ENCODE measurements around the gene TP63. TPM values are rescaled to one million over a fixed set of nuclear protein-coding genes. Genes with fewer than 3 reads are reported as not detected.

TP63 gene
- total RNA-seq, 1 donor from 2014 or later, result 0.16 TPM

DNA sequence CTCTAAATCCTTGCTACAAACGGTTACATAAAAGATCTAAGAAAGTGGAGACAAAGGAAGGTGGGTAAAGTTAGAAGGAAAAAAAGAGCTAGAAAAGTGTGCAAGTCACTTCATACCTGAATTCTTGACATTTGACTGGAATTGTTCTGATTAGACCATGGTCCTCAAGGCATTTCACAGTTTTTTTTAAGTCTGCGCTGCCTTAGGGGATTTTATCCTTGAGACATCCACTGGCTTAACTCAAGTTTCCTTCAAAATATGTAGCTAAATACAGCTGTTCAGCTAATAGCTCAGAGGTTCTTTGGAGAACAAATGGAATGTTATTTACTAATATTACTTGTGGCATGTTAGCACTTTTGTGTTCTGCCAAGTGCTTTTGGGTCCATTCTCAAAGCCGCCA lies 236.9 kb downstream of the TP63 start:
- no peak for DNase-seq

DNA sequence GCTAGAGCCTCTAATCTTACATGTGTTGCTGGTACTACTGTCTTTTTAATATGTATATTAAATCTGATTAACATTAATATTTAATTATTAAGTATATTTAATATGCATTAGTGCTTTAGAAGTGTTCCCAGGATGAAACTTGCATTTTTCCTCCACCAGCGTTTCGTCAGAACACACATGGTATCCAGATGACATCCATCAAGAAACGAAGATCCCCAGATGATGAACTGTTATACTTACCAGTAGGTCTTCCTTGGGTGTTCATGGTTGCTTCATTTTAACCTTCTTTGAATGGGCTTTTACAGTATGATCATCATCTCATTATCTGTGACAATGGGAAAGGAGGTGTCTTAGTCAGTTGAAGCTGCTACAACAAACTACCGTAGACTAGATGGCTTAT lies 238.0 kb downstream of the TP63 start:
- no peak for DNase-seq

DNA sequence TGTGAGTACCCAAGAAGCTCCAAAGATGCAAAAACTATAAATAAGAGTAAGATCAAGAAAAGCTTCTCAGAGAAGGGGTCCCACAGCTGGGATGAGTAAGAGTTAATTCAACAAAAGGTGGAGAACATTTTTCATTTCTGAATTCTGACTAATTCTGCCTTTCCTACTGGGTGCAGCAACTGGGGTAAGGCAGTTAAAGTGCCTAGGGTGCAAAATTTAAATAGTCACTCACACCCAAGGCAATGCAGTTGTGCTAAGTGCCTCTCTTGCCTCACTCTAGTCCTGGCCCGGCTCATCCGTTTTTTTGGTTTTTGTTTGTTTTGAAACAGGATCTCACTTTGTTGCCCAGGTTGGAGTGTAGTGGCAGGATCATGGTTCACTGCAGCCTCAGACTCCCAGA lies 240.2 kb downstream of the TP63 start:
- DNase-seq, result no peak

DNA sequence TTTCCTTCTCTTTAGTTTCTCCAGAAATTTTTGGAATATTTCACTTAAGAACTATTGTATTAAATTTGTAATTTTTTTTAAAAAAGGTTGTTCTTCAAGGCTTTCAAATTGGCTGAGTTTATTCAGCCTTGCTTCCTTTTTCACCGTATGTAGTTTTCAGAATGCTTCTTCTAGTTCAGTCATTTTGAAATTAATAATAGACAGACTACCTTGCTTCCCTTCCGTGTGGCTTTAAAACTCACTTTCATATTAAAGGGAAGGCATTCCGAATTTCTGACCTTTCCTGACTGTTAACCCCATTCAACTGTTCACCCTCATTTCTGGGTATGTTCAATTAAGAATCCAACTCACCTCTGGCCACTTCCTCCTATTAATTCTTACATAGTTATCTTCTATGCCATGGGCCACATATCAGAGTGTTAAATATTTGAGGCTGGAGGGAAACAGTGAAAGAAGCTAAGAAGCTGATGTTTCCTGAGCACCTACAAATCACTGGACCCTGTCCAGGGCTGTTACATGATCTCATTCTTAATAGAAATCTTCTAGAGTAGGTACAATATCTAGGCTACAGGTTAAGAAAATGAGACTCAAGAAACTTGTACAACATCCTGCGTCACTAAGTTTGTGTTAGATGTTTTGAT lies 252.0 kb downstream of the TP63 start:
- DNase-seq, result no peak

DNA sequence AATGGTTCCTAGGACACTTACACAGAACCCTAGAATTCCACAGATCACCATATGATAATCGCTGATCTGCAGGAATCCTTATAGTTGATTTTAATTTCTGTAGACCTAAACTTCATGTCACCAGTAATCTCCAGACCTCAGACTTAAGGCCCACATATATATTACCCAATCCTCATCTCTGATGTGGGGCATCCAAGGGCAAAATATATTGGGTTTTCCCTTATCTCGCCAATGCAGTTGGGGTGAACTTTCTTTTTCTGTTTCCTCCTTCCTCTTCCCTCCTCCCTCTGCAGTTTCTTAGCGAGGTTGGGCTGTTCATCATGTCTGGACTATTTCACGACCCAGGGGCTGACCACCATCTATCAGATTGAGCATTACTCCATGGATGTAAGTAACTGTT lies 259.3 kb downstream of the TP63 start:
- DNase-seq, result no peak

DNA sequence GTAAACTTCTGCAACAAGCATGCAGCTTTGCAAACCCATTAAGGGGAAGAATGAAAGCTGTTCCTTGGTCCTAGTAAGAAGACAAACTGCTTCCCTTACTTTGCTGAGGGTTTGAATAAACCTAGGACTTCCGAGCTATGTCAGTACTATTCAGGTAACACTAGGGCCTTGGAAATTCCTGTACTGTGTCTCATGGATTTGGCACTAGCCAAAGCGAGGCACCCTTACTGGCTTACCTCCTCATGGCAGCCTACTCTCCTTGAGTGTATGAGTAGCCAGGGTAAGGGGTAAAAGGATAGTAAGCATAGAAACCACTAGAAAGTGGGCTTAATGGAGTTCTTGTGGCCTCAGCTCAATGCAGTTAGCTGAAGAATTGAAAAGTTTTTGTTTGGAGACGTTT lies 265.3 kb downstream of the TP63 start:
- no peak for DNase-seq

DNA sequence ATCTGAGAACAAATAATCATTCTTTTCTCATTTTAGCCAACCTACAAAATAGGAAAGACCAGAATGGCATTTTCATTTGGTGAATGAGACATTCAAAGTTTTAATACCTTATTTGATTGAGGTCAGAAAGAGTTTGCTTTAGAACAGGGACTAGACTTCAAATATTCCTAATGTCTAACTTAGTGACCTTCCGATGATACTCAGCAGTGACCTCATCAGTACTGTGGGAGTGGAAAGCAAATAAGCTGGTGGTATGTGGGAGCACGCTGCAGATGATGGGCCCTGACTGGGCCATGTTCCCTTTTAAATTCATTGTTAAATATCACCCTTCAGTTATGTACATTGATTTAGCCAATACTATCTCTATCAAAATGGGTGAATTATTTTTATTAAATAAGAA lies 266.2 kb downstream of the TP63 start:
- DNase-seq, result no peak

DNA sequence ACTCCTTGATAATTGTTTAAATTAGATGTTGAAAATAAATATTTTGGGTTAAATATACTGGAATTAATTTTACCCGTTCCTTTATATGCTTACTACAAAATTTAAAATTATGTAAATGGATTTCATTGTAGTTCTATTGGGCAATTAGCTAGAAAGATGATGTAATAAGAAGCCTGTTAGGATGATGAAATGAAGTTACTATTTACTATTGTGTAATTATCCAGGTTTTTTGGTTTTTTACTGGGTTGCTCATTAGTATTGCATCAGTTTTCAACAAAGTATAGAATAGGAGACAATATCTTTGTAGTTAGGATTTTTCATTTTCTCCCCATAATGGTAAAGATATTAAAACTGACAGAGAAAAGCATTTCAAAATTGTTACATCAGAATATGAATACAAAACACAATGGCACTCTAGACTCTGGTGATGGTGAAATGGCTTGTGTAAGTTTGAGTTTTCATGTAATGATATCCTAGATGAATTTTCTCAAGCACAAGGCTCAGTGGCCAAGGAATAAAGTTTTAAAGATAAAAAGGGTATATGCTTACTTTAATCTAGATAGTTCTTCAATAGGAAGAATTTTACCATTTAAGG lies 267.5 kb downstream of the TP63 start:
- no peak for DNase-seq

DNA sequence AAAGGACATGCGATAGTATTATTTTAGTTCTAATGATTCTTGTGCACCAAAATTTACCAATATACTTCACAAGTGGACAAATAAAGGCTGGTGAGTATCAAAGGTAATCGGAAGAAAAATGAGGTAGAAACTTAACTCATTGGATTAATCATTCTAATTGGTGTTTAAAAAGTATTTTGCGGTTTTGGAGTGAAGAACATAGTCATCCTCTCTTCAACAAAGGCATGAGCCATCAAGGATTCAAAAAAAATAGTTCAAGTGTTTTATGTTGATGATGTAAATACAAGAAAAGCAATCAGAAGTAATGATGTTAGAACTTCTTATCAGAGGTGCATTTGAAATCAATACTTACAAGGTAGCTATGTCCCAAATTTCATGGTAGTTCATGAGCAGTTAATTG lies 268.0 kb downstream of the TP63 start:
- DNase-seq, result no peak

DNA sequence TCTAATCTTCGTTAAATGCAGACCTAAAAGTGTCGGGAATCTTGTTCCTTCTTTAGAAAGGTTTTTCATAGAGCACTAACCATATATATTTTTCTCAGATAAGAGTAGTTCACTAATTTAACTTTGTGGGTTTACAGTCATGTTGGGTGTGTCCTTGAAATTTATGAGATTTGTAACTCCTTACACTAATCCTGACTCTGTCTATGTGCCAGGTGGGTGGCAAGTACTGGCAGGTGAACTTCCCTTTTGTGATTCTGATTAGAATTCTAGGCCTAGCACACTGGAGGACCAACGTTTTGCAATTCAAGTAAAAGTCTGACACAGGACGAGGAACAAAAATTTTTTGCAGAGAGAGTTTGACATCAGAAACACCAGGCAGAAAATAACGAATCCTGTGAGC lies 269.4 kb downstream of the TP63 start:
- DNase-seq, result no peak

DNA sequence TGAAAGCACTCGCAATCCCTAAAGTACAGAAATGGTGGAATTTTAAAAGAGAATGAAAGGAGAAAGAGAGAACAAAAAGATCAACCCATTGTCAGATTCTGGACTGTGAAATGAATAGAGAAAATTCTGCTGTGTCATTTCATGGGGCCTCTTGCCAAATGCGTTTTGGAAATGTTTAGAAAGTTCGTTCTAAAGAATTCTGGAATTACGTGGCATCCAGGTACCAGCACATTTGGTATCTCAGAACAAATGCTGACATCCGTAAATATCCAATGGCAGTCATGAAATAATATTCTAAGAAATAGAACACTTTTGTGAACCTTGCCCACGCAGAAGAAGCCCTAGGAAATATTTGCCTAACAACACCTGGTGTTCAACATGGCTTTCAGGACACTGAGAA lies 270.3 kb downstream of the TP63 start:
- DNase-seq, result no peak

DNA sequence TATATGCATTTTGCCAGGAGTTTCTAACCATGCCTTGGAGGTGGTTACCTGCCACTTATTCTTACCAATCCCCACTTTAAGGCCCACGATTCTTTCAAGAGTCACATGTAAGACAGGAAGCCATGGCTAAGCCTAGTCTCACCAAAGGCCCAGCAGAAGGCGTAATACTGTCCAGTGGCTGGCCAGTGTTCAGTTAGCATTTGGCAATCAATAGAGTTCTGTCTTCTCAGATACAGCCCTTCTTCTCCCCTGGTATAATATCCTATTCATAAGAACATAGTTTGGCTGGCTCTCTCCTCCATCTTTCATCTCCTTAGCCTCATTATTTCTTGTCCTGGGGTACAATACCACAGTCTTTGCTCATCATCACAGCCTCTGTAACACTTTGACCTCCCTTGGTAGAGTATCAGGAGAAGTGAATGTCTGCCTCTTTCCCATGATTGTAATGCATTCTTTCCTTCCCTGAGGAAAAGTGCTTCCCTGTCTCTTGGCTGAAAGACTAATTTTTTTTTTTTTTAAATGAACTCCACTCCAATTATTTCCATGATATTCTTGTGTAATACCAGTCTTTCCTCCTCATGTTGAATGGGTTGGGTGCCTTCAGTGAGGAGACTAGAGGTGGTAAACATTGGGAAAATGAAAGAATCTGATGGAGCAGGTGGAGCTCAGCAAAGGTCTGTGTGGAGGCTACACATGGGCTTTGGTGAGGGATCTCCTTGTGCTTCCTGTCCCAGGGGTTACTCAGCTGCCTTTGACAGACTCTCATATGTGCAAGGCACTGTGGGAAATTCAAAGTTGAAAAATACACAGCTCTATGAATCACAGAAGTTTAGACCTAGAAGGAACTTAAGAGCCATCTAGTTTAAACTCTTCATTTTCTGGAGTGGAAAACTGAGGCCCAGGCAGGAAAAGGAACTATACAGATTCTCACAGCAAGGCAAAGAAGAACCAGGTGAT lies 271.3 kb downstream of the TP63 start:
- no peak for DNase-seq

DNA sequence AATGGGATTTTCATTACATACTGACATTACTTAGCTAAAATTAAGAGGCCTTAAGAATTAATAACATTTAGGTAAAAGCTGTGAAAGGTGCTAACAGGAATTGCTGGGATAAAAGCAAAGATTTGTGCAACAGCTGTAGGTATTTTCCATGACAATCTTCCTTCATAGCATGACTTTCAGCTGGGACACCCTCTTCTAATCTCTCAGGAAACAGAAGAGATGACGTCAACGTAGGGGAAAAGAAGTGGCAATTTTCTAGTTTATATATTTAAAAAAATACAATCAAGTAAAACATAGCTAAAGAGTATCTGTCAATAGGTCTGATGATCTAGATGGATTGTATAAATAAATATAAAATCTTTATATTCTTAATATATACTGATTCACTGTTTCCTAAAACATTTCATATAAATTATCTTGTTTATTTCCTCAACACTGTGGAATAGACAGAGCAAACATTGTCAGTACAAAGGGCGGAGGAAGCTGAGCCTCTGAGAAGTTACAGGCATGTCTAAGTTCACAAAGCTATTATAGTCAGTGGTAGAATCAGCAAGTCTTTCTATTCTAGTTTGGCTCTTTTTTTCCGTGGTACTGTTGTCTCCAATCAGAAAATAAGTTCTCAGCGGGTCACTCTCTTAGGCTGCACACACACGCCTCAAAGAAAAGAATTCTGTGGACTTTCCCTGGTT lies 272.5 kb downstream of the TP63 start:
- no peak for DNase-seq

DNA sequence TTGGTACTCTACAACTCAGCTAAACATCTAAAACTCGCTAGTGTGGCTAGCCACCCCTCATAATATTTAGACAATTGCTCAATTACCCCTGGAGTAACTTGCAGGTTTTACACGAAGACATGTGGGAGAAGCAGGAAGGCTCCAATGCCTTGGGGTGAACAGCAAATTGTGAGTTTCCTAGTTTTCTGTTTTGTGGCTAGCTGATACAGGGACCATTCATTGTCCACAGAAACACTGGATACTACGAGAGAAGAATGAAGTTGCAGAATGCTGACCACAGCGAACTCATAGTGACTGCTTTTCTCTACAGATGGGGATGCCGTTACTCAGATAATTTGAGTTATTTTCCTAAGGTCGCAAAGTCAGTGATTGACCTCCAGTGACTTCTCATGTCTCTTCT lies 276.6 kb downstream of the TP63 start:
- DNase-seq, result no peak

DNA sequence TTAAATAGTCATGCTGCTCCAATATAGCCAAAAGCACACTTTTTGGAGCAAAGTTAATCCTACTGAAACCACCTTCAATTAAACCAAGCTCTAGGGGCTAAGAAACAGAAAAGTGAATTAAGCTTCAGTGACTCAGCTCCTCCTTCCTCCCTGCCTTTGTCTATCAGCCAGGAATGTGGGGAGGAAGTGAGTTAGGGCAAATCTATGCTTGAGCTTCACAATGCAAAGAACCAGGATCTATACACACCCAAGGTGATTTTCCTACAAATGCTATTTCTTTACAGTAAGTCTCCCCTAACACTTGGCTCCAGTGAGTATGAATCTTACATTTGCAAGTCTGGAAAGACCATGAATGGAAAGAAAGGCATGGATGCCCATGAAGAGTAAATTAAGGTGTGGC lies 277.5 kb downstream of the TP63 start:
- DNase-seq, result no peak

DNA sequence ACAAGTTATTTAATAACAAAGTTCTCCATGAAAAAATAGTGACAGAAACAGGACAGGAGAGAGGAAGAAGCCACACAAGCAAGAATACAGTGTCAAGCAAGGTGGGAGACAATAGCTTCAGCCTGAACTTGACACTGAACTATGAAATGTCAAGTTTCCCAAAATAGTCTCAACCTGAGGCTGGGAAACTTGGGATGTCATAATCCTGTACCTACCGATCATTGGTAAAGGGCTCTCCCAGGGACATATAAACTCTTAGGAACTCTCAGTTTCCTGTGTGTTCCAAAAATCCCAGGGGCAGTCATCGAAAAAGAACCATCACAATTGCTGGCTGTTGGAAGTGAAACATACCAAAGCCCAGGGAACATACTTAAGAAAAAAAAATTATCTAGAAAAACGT lies 277.9 kb downstream of the TP63 start:
- DNase-seq, result no peak

DNA sequence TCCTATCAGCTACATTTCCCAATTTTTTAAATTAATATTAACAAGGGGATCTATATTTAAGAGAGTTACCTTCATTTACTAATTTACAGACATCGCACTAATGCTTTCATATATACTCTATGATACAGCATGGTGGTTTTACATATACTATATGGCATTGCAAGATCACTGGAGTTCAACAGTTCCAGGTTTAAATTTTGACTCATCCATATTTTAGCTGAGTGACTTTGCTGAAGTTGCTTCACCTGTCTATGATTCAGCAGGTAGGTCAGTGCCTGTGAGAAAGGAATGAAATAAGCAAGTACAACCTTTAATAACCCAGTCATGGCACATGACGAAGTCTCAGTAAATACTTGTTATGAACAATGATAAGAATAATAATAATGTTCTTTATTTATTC lies 278.4 kb downstream of the TP63 start:
- DNase-seq, result no peak

DNA sequence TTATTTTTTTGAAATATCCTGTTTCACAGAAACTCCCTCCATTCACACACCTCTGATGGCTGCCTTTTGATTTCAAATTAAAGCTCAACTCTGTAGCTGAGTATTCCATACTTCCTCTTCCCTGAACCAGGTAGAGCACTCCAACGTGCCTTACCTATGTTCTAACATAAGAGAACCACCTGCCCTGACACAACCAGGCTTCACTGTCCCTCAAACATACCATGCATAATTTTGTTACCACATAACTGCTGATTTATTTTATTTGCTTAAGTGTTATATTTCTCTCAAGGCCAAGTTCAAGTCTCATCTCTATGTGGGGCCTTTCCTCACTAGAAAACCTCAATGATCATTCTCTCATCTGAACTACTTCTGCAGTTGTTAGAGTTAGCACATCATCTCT lies 279.8 kb downstream of the TP63 start:
- no peak for DNase-seq

DNA sequence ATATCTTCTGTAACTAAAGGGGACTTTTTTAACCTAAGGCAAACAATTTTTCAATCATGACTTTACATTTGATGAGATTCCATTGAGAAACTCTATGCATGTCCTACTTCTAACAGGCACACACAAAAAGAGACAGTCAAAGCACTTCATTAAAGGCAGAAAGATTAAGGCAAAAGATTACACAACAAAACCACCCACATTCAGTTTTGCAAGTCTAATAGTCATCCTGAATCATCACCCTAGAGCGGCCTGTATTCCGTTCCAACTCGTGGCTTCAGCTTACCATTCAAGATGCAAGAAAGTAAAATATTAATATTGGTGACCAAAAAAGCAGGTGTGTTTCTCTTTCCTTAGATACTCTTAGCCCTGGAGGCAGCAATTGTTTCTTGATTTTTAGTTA lies 283.6 kb downstream of the TP63 start:
- DNase-seq, result no peak

DNA sequence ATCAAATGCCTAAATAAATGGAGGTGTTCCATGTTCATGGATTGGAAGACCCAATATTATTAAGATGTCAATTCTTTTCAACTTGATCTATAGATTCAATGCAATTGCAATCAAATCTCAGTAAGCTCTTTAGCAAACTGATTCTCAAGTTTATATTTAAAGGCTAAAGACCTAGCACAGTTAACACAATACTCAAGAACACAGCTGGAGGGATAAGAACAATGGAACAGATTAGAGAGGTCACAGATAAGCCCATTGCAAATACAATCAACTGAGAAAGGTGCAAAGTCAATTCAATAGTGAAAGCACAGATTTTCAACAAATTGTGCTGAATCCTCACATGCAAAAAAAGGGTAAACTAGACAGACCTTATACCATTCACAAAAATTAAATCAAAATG lies 290.6 kb downstream of the TP63 start:
- no peak for DNase-seq

DNA sequence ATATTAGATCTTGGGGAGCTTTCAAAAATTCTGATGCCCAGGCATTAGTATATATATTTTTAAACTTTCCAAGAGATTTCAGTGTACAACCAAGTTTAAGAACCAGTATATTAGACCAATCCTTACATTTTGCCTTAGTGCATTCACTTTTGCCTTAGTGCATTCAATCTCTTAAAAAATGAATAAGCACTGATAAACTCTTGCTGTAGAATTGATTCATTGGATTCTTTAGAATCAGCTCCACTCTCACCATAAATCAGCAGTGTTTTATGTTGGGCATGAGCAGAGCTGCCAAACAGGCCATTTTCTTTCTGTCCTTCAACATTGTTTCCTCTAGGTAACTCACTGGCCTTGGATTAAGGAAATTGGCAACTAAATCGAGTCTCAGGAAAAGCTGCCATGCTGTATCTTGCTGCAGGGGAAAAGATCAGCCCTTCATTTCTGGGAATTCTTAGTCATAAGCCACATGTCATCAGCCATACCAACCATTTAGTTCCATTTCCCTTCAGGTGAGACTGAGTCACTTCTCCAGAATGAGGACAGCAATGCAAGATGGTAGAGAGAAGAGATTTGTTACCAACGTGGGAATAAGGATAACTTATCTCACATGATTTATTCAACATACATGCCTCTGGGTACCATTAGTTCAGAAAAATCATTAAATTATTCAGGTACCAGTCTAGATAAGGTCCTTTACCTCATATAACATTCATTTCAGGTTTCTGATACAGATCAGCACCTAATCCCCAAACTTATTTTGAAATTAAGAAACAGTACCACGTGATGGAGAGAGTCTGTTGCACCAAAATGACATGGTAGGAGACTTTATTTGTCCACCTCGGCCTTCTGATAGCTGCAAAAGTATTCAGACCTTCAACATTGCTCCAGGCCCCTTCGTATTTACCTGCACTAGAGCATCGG lies 297.0 kb downstream of the TP63 start:
- DNase-seq, result no peak

Measured in occipital lobe (tissue), 2 donors.